SK-N-MC (cell line): ENCODE measurements around the gene SLC39A11.
"Not testable (repeated sequence)": the region's sequence is repeated elsewhere in the genome, so short reads cannot be mapped to it uniquely, and the experiment has no call there.

Experiments used
- DNase-seq: peaks from one replicate; pipeline ENCODE4 v3.0.0-alpha.2; 2011; ENCODE audit warnings: low read depth, low spot score
- H3K27ac ChIP-seq: fragments of 200-600 bp; sonication (generic); 2 replicates; pipeline ENCODE4 v1.5.1; 2016; ENCODE audit warnings: mixed run types
- H3K36me3 ChIP-seq: fragments of 200-600 bp; sonication (generic); 2 replicates; pipeline ENCODE4 v1.6.1; 2017; ENCODE audit warnings: antibody characterized with exemption, low read length, mixed read lengths; ENCODE audit not compliant: insufficient read depth
- H3K4me3 ChIP-seq: fragments of 200-600 bp; sonication (generic); 2 replicates; pipeline ENCODE4 v1.5.1; 2016
- H3K9ac ChIP-seq: fragments of 200-600 bp; sonication (generic); 2 replicates; pipeline ENCODE4 v1.8.0; 2017; ENCODE audit warnings: mixed run types, mixed read lengths; ENCODE audit not compliant: insufficient read length
- H3K9me3 ChIP-seq: fragments of 200-600 bp; sonication (generic); 2 replicates; pipeline ENCODE4 v1.6.1; 2017; ENCODE audit warnings: low read depth, mild to moderate bottlenecking, antibody characterized with exemption, low read length, moderate library complexity, mixed read lengths
- EZH2 ChIP-seq: fragments of 200-600 bp; sonication (generic); IDR thresholded peaks from one replicate; pipeline ENCODE4 v1.6.1; 2017; ENCODE audit warnings: antibody characterized with exemption
- FOXP2 ChIP-seq: optimal IDR thresholded peaks from 2 replicates; pipeline ENCODE3; 2011; ENCODE audit warnings: mild to moderate bottlenecking, moderate library complexity; ENCODE audit not compliant: insufficient read depth; ENCODE audit errors: extremely low read length, control extremely low read depth
- POLR2AphosphoS5 ChIP-seq: IDR thresholded peaks from 2 replicates; pipeline ENCODE4 v1.6.1; 2012; ENCODE audit warnings: mild to moderate bottlenecking, low read depth, low read length, borderline replicate concordance

SLC39A11 gene

GRCh38 chr17:73065376-73065775, 27.1 kb downstream of the SLC39A11 start:
- Histone ChIP-seq H3K9ac (no peak overlapping the region), H3K27ac (no peak overlapping the region), H3K4me3 (no peak overlapping the region), H3K36me3 (no peaks in the 10 kb centered on the region), H3K9me3 (no peaks in the 10 kb centered on the region)
- no peak for DNase-seq
- TF ChIP-seq FOXP2, result no peak
- no peak for TF ChIP-seq POLR2AphosphoS5
- TF ChIP-seq EZH2, result no peak

DNA sequence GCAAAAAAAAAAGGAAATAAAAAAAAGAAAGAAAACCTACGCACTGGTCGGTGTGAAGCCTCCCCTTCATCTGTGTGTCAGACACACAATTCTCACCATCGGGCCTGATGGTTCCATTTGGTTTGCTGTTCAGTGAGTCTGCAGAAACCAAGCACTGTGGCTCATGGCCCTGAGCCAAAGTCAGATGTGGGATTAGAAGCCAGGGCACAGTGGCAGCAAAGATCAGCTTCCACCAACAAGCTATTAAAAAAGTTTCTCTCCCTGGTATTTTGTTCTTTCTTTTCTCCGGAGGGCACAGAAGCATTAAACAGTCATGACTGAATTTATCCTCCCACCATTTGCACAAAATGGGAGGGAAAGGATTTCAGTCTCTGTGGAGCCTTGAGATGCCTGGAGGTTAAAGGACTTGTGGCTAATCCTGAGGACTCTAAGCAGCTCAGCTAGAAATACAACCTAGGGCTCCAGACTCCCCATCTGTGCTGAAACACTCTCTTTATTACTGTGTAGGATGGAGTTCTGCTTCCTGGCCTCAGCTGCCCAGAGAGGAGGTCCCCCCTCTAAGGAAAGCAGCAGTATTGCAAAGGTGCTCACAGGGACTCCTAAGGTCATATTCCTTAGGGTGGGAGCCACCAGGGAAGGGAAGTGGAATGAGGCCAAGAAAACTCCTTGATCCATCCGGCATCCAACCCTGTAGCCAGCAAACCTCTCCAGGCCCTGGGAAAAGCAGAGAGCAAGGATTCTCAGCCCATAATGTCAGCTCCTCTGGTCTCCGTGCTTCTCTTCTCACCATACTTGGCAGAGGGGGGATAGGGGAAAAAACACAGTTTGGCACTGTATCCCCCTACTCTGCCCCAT, 28.2 kb downstream of the SLC39A11 start:
- Histone ChIP-seq H3K9ac (no peak overlapping the region), H3K9me3 (no peaks in the 10 kb centered on the region), H3K36me3 (no peaks in the 10 kb centered on the region), H3K4me3 (no peak overlapping the region), H3K27ac (peak overlapping the region; percentile 34; the same call in 1 of the 2 replicates)
- no peak for DNase-seq
- TF ChIP-seq EZH2 (no peak), POLR2AphosphoS5 (no peak), FOXP2 (no peak)

DNA sequence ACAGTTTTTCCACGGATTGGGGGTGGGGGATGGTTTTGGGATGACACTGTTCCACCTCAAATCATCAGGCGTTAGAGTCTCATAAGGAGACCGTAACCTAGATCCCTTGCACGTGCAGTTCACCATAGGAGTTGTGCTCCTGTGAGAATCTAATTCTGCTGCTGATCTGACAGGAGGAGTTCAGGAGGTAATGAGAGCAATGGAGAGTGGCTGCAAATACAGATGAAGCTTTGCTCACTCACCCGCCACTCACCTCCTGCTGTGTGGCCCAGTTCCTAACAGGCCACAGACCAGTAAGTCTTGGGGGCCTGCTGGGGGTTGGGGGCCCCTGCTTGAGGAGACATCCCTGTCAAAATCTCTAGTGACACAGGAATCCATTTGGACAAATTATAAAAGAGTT, 29.8 kb downstream of the SLC39A11 start:
- no peak for DNase-seq
- no peaks in the 10 kb centered on the region for H3K9me3 ChIP-seq
- TF ChIP-seq POLR2AphosphoS5 (no peak), FOXP2 (no peak), EZH2 (no peak)
- no peaks in the 10 kb centered on the region for H3K36me3 ChIP-seq
- no peak overlapping the region for H3K9ac ChIP-seq
- no peak overlapping the region for H3K27ac ChIP-seq
- H3K4me3 ChIP-seq, result no peak overlapping the region

DNA sequence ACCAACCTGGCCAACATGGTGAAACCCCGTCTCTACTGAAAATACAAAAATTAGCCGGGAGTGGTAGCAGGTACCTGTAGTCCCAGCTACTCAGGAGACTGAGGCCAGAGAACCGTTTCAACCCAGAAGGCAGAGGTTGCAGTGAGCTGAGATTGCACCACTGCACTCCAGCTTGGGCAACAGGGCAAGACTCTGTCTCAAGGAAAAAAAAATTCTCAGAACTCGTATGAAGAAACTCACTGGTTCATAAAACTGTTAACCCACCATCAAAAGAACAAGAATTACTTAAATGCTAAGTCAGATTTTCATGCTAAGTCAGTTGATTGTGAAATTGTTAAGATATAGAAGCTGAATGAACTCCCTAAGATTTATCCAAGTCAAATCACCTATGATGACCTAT, 31.3 kb downstream of the SLC39A11 start:
- DNase-seq, result no peak
- no peak overlapping the region for H3K4me3 ChIP-seq
- TF ChIP-seq EZH2, result no peak
- no peak for TF ChIP-seq FOXP2
- no peak for TF ChIP-seq POLR2AphosphoS5
- no peaks in the 10 kb centered on the region for H3K36me3 ChIP-seq
- H3K27ac ChIP-seq, result no peak overlapping the region
- H3K9ac ChIP-seq, result no peak overlapping the region
- no peaks in the 10 kb centered on the region for H3K9me3 ChIP-seq

DNA sequence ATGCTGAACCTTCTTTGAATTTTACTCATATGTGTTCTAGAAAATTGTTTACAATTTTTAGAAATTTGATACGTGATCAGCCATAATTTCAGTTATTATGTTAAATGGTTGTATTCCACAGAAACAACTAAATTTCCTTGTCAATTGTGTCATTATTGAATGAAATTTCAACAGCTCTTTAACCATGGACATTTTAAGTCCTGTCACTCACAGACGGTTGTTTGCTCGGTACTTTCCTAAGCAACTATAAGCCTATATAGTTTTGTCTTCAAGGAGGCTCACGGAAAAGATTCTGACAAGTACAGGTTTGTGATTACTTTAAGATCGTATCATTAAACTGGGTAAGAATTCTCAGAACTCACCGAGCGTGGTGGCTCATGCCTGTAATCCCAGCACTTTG, 31.8 kb downstream of the SLC39A11 start:
- H3K4me3 ChIP-seq, result no peak overlapping the region
- no peak overlapping the region for H3K27ac ChIP-seq
- H3K36me3 ChIP-seq, result no peaks in the 10 kb centered on the region
- no peaks in the 10 kb centered on the region for H3K9me3 ChIP-seq
- no peak overlapping the region for H3K9ac ChIP-seq
- TF ChIP-seq POLR2AphosphoS5 (no peak), EZH2 (no peak), FOXP2 (no peak)
- DNase-seq, result no peak

GRCh38 chr17:73059713-73060112, 32.8 kb downstream of the SLC39A11 start:
- not testable (repeated sequence) for DNase-seq, H3K27ac ChIP-seq, H3K9ac ChIP-seq

DNA sequence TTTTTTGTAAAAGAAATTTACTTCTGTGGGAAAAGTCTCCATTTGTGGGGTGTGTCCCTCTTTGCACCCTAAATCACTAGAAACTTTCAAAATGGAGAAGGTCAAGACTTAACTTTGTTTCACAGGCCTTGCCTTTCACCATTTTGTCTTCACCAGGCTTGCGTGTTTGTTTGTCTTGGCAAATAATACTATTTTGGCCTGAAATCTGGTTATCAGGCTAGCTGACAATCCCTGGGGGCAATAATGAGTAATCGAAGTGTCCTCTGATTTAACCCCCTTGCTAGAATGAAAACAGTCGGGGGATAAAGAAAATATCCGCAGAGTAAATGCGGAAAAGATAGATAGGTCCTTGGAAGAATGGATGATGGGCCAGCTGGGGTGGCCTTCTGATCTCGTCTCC, 34.5 kb downstream of the SLC39A11 start:
- TF ChIP-seq POLR2AphosphoS5, result no peak
- no peak for TF ChIP-seq EZH2
- Histone ChIP-seq H3K9ac (no peak overlapping the region), H3K36me3 (no peaks in the 10 kb centered on the region), H3K9me3 (no peaks in the 10 kb centered on the region), H3K4me3 (no peak overlapping the region), H3K27ac (no peak overlapping the region)
- DNase-seq, result no peak

More at GRCh38 chr17:73059713-73060112, 32.8 kb downstream of the SLC39A11 start:
- not testable (repeated sequence) for H3K36me3 ChIP-seq, H3K4me3 ChIP-seq, H3K9me3 ChIP-seq

DNA sequence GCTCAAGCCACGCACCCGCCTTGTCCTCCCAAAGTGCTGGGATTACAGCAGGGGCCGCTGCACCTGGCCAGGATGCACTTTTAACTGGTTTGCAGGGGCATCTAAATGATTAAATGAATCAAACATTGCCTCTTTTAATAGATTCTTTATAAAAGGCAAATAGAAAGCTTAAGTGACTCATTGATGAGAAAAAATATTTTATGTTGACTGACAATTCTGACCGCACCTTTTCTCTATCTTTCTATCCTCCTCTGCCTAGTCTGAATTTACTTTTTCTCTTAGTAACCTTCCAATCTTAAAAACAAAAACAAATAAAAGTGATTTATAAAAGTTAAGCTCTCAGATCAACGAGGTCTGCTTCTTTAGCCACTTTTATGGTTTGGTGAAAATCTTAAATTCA, 35.3 kb downstream of the SLC39A11 start:
- H3K27ac ChIP-seq, result no peak overlapping the region
- H3K9me3 ChIP-seq, result no peaks in the 10 kb centered on the region
- TF ChIP-seq EZH2, result no peak
- no peak for TF ChIP-seq POLR2AphosphoS5
- no peak for TF ChIP-seq FOXP2
- H3K36me3 ChIP-seq, result no peaks in the 10 kb centered on the region
- DNase-seq, result no peak
- no peak overlapping the region for H3K9ac ChIP-seq
- H3K4me3 ChIP-seq, result no peak overlapping the region

- DNase-seq, result no peak
- no peak for TF ChIP-seq POLR2AphosphoS5
- no peak for TF ChIP-seq EZH2
- no peak for TF ChIP-seq FOXP2
- Histone ChIP-seq H3K27ac (no peak overlapping the region), H3K9ac (no peak overlapping the region), H3K4me3 (no peak overlapping the region), H3K9me3 (no peaks in the 10 kb centered on the region), H3K36me3 (no peaks in the 10 kb centered on the region)
Measured at GRCh38 chr17:73052923-73053322, 39.6 kb downstream of the SLC39A11 start.
